HL-60 (cell line): ENCODE data around the gene DRC3.

Experiments used
- DNase-seq, 2 experiments: peaks; one replicate each; pipeline ENCODE4 v3.0.0-alpha.2; 2010 to 2020; ENCODE audit warnings: low read depth in 1 of 2, low spot score in 1 of 2
- H3K27ac ChIP-seq: fragments of 250-450 bp; sonication (Bioruptor Pico); replicated peaks from 2 replicates; pipeline ENCODE4 v1.5.1; 2020; ENCODE audit warnings: mild to moderate bottlenecking, moderate library complexity
- H3K27me3 ChIP-seq: fragments of 250-450 bp; sonication (Bioruptor Pico); 2 replicates; pipeline ENCODE4 v1.5.1; 2021; ENCODE audit warnings: mild to moderate bottlenecking, moderate library complexity; ENCODE audit not compliant: insufficient read depth, poor library complexity, severe bottlenecking
- H3K4me3 ChIP-seq: replicated peaks from 2 replicates; pipeline ENCODE4 v1.5.1; 2011; ENCODE audit warnings: mild to moderate bottlenecking, control low read depth, low read length; ENCODE audit not compliant: insufficient read depth
- CTCF ChIP-seq: IDR thresholded peaks from one replicate; pipeline ENCODE4 v1.5.1; 2011; ENCODE audit warnings: low read length, control low read depth, inconsistent platforms; ENCODE audit not compliant: insufficient read depth
- GABPA ChIP-seq: IDR thresholded peaks from 2 replicates; pipeline ENCODE4 v1.6.1; 2012; ENCODE audit warnings: low read depth
- POLR2AphosphoS5 ChIP-seq: IDR thresholded peaks from 2 replicates; pipeline ENCODE4 v1.6.1; 2012; ENCODE audit warnings: low read depth
- REST ChIP-seq: IDR thresholded peaks from 2 replicates; pipeline ENCODE4 v1.6.1; 2012; ENCODE audit warnings: low read depth; ENCODE audit not compliant: insufficient replicate concordance
- SPI1 ChIP-seq: IDR thresholded peaks from 2 replicates; pipeline ENCODE4 v1.6.1; 2012; ENCODE audit warnings: low read depth, mild to moderate bottlenecking, borderline replicate concordance

The DRC3 gene

GRCh38 chr17:17976931-17977570 lies 4.4 kb downstream of the DRC3 start:
- TF ChIP-seq CTCF (no peak), SPI1 (no peak), POLR2AphosphoS5 (no peak), GABPA (no peak), REST (no peak)
- no peak for DNase-seq
- no peak overlapping the region for H3K27ac ChIP-seq
- no peaks in the 10 kb centered on the region for H3K27me3 ChIP-seq
- H3K4me3 ChIP-seq: no peak overlapping the region

- DNase-seq: peak in 1 of 2 experiments; percentile 27
- Histone ChIP-seq H3K27me3 (no peaks in the 10 kb centered on the region), H3K27ac (no peak overlapping the region), H3K4me3 (no peak overlapping the region)
- TF ChIP-seq SPI1 (peak; percentile 58; the same call in 1 of the 2 replicates), GABPA (no peak)
Observed at GRCh38 chr17:17978481-17979424, 6.1 kb downstream of the DRC3 start.

- H3K27me3 ChIP-seq: no peaks in the 10 kb centered on the region
- no peak overlapping the region for H3K4me3 ChIP-seq
- no peak overlapping the region for H3K27ac ChIP-seq
- TF ChIP-seq GABPA: no peak
- no peak for TF ChIP-seq REST
- TF ChIP-seq CTCF: no peak
- TF ChIP-seq POLR2AphosphoS5: no peak
- TF ChIP-seq SPI1: no peak
- no peak for DNase-seq
Observed at GRCh38 chr17:17979778-17980177, 7.1 kb downstream of the DRC3 start.

GRCh38 chr17:17981330-17981729 lies 8.7 kb downstream of the DRC3 start:
- no peak overlapping the region for H3K27ac ChIP-seq
- no peak for DNase-seq
- no peak for TF ChIP-seq SPI1
- TF ChIP-seq GABPA: no peak
- no peak for TF ChIP-seq REST
- no peak for TF ChIP-seq POLR2AphosphoS5
- TF ChIP-seq CTCF: no peak
- no peaks in the 10 kb centered on the region for H3K27me3 ChIP-seq
- H3K4me3 ChIP-seq: no peak overlapping the region
